AG09319 (cell line): ENCODE measurements around the gene KRTAP25-1.

ENCODE experiments used
- DNase-seq: peaks from one replicate; pipeline ENCODE4 v3.0.0-alpha.2; 2010; ENCODE audit warnings: low read depth; ENCODE audit errors: extremely low read depth
- CTCF ChIP-seq: IDR thresholded peaks from 2 replicates; pipeline ENCODE4 v1.5.1; 2011; ENCODE audit warnings: low read depth, mild to moderate bottlenecking, inconsistent platforms, low read length, moderate library complexity

The KRTAP25-1 gene

GRCh38 chr21:30251781-30252180 is 37.5 kb downstream of the KRTAP25-1 start:
- TF ChIP-seq CTCF = no peak
- DNase-seq = no peak

GRCh38 chr21:30249936-30250335 is 39.4 kb downstream of the KRTAP25-1 start:
- DNase-seq = no peak
- TF ChIP-seq CTCF = no peak

GRCh38 chr21:30248844-30249243 is 40.5 kb downstream of the KRTAP25-1 start:
- DNase-seq = no peak

GRCh38 chr21:30245061-30245460 is 44.3 kb downstream of the KRTAP25-1 start:
- no peak for DNase-seq
- no peak for TF ChIP-seq CTCF

More at GRCh38 chr21:30248844-30249243, 40.5 kb downstream of the KRTAP25-1 start:
- TF ChIP-seq CTCF = no peak

GRCh38 chr21:30243691-30244090 is 45.6 kb downstream of the KRTAP25-1 start:
- no peak for DNase-seq
- TF ChIP-seq CTCF = no peak

GRCh38 chr21:30240661-30241060 is 48.7 kb downstream of the KRTAP25-1 start:
- no peak for TF ChIP-seq CTCF
- DNase-seq = no peak
